Erythroblast (primary cell): ENCODE measurements around the gene ARHGEF10L.

Experiments used
- DNase-seq, 2 experiments: peaks; one replicate each; lab custom pipeline; 2025; lab: John Stamatoyannopoulos, UW
- GATA1 ChIP-seq: IDR thresholded peaks from 2 replicates; pipeline ENCODE4 v1.6.1; 2011; ENCODE audit warnings: low read depth, mild to moderate bottlenecking, control low read depth, low read length, moderate library complexity
- POLR2A ChIP-seq: IDR thresholded peaks from 2 replicates; pipeline ENCODE4 v1.6.1; 2011; ENCODE audit warnings: mild to moderate bottlenecking, low read length

The ARHGEF10L gene

DNA sequence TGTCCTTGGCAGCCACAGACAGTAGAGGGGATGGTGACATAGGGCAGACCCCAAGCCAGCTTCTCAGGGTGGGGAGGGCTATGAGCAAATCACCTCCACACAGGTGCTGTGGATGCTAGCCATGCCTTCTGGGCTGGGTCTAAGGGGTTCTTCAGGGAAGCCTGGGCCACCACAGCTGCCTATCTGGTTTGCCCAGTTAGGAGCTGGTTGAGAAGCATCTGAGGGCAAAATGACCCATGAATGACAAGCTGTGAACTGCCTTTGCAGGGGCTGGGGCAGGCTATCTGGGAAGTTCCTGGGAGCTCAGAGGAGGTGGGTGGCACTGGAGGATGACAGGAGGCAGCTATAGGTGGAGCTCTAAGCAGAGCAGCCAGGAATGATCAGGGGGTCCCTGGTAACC, 10.1 kb upstream of the ARHGEF10L start:
- TF ChIP-seq POLR2A = no peak
- TF ChIP-seq GATA1 = no peak
- DNase-seq = no peak

DNA sequence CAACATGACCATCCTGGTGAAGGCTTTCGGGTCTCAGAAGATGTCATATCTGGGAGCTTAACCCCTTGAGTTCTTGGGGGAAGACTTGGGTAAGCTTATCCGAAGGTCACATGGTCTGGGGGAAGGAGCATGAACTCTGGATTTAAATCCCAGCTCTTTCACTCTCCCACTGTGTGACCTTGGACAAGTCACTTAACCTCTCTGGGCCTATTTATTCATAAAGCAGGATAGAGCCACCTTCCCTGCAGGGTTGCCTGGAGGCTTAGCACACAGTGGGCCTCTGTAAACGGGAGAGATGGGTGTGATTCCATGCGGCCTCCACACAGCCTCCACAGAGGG, 8.2 kb upstream of the ARHGEF10L start:
- DNase-seq = no peak
- TF ChIP-seq POLR2A (no peak), GATA1 (no peak)

DNA sequence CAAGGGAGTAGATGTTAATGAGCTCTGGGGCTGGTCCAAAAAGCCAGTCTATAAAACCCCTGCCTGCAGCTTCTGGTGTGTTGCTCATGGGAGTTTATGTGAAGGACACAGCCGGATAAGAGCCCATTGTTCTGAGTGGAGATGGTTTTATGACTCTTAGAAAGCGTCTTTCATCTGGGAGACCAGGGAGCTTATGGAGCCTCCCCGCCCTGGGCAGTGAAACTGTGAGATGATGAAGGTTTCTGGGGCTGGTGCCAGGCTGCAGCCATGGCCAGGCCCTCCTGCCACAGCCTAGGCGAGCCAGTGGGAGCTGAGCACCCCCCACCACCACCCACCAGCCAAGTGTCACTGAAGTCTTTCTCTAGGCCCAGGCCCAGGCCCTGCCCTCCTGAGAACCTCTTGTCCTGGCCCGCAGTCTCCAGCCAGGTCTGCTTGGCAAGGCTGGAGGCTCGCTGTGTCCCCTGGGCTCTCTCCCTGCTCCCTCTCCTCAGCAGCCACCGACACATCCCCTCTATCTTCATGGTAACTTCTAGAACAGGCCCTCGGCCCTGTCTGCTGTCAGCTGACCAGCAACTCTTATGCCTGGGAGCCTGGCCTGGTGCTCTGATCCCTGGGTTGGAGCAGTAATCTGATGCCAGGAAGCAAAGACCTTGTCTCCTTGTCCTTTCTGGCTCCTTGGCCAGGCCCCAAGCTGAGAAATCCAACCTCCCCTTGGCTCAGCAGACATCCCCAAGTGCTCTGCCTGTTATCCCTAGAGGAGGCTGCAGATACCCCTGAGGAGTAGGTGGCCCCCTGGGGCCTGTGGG, 7.6 kb upstream of the ARHGEF10L start:
- DNase-seq = no peak
- no peak for TF ChIP-seq GATA1
- TF ChIP-seq POLR2A = no peak

DNA sequence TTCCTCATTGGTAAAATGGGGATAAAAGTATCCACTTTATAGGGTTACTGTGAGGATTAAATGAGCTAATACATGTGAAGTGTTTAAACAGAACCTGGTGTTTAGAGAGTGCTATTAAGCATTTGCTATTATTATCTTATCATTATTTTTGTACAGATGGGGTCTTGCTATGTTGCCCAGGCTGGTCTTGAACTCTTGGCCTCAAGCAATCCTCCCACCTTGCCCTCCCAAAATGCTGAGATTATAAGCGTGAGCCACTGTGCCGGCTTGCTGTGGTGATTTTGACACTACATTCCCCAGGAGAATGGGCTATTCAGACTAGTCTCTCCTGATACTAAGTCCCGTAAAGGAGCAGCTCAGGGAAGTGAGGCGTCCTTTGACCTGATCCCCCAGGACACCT, 6.3 kb upstream of the ARHGEF10L start:
- no peak for DNase-seq
- TF ChIP-seq POLR2A (no peak), GATA1 (no peak)

- no peak for DNase-seq
- TF ChIP-seq POLR2A = no peak
- TF ChIP-seq GATA1 = no peak
Observed at GRCh38 chr1:17535300-17535936, 4.1 kb upstream of the ARHGEF10L start.

- TF ChIP-seq POLR2A = no peak
- no peak for TF ChIP-seq GATA1
- DNase-seq = no peak
Observed at GRCh38 chr1:17538010-17538409, 1.5 kb upstream of the ARHGEF10L start.

- DNase-seq = no peak
- TF ChIP-seq GATA1 (no peak), POLR2A (no peak)
Observed at GRCh38 chr1:17538428-17539117, 925 bp upstream of the ARHGEF10L start.

- no peak for DNase-seq
- TF ChIP-seq POLR2A (no peak), GATA1 (no peak)
Observed at GRCh38 chr1:17539118-17539476, 401 bp upstream of the ARHGEF10L start.

DNA sequence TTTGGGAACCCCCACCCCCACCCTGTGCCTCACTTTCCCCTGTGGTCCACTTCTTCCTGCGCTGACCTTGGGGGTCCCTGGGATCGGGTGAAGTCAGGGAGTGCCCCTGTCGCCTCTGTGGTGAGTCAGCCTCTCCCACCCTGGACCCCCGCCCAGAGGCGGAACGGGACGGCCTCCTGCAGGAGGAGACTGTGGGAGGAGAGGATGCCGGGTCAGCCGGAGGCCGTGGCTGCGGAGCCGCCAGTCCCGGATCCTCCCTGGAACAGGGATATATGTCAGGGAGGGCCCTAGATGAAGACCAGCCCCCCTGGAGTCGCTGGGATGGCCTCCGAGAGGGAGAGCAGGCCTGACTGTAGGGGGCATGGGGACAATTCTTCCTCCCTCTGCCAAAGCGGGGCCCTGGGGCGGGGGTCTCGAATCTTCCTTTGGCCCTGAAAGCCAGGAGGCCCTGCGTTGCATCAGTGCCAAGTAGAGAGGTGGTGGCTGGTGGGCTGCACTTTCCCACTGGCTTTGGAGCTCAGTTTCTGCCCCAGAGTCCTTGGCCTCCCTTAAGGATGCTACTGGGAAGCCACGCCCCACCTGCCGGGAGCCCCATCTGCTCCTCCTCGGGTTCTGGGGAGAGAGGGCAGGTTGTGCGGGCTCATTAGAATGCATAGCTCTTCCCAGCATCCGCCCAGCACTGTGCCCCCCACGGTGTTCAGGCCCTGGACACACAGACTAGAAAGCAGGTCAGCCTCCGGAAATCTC, 930 bp downstream of the ARHGEF10L start:
- DNase-seq = no peak
- TF ChIP-seq GATA1 (no peak), POLR2A (no peak)

DNA sequence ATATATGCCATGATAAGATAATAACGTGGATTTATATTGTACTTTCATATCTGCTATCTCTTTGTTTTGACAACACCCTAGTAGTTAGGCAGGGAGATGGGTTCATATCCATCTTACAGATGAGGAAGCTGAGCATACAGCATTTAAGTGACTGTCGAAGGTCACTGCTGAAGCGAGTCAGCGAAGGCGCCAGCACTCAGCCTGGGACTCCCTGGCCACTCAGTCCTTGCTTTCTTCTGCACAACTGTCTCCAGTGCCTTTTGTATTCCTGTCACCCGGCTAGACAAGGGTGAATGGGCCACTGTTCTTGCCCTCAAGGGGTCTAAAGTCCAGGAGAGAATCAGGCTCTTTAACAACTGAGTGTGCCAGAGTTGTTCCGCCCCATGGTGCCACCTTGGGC, 3.1 kb downstream of the ARHGEF10L start:
- TF ChIP-seq GATA1 = no peak
- no peak for TF ChIP-seq POLR2A
- no peak for DNase-seq

DNA sequence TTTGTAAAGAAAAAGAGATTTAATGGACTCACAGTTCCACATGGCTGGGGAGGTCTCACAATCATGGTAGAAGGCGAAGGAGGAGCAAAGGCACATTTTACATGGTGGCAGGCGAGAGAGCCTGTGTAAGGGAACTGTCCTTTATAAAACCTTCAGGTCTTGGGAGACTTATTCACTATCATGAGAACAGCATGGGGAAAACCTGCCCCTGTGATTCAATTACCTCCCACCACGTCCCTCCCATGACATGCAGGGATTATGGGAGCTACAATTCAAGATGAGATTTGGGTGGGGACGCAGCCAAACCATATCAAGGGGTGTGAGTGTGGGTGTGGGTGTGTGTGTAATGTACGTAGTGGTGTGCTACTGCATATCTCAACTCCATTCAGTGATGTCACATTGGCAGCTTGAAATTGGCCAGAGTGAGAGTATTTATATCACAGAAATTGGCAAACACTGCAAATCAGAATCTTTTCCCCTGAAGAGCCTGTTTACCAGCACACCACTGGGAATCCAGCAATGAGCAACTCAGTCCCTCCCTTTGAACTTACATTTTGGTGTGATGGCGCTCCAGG, 5.4 kb downstream of the ARHGEF10L start:
- no peak for DNase-seq
- TF ChIP-seq POLR2A (no peak), GATA1 (no peak)

DNA sequence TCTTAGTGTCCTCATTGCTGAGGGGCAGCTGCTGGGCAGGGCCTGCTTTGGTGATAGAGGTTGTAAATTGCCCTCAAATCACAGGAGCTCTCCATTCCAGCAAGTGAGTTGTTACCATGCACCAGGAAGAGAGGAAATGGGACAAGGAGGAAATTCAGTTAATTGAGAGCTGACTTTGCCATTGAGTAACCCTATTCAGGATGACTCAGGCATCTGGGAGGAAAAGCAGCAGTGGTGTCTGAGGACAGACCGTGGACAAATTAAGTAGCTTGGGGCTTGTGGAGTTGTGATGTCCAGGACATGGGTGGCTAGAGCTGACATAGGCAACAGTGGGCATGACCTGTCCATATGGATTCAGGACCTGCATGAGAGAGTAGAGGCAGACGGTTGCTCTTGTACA, 5.9 kb downstream of the ARHGEF10L start:
- TF ChIP-seq GATA1 = no peak
- no peak for TF ChIP-seq POLR2A
- no peak for DNase-seq

DNA sequence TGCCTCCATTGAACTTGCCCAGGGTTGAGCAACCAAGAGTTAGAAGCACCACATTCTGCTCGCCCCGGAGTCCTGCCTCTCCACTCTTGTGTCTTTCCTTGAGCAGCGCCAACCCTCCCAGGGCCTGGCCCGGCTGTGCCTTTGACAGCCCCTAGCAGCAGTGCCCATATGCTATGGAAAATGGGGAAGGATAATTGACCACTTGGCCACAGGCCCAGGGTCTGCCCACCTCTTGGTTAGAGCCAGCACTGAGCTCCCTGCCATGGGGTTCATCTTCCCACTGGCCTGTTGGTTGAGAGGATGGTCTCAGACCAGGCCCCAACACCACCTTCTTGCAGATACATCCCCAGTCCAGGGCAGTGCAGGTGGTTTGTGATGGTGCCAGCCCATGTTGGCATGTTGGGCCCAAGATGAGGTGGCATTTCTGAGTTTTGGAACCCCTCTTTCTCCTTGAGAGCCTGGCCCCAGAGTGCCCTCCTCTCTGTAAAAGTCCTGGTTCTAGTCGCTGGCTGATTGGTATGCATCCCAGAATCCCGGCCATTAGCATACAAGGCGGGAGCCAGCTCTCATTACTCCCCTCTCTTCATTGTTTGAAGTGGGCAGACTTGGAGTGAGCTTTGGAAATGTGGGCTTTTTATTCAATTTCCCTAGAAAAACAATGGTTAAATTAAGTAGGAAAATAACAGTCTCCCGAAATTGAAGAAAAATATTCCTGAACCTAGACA, 7.6 kb downstream of the ARHGEF10L start:
- DNase-seq = no peak
- TF ChIP-seq GATA1 (no peak), POLR2A (no peak)
